Myocyte (in vitro differentiated cells): ENCODE data around the gene CARD6. TPM values are rescaled to one million over a fixed set of nuclear protein-coding genes. Genes with fewer than 3 reads are reported as not detected.
A peak's percentile ranks its signal among the peaks of the same experiment; 100 is the strongest.
"Not testable (repeated sequence)": the region's sequence is repeated elsewhere in the genome, so short reads cannot be mapped to it uniquely, and the experiment has no call there.

ENCODE experiments used
- DNase-seq: peaks from one replicate; pipeline ENCODE4 v3.0.0-alpha.2; 2012; ENCODE audit warnings: low read depth
- polyA plus RNA-seq: library from polyadenylated mRNA; unstranded; fragments of >200 nt; gene quantifications from one replicate; pipeline ENCODE4 v1.2.1, GENCODE V29; 2012; ENCODE audit warnings: missing spikeins
- total RNA-seq: library from RNA; depleted of rRNA; stranded (reverse); fragments of >200 nt; gene quantifications from 2 replicates; pipeline ENCODE4 v1.2.3, GENCODE V29; 2014

Gene CARD6
- 4.7 and 4.8 TPM in 2 replicates for total RNA-seq
- 2.1 TPM for polyA plus RNA-seq

GRCh38 chr5:40841068-40841805, at the start of gene CARD6:
TSS of gene CARD6 (plus strand) at chr5:40841367. CDS start at chr5:40841383, 16 bp downstream.
- peak; percentile 51 for DNase-seq

GRCh38 chr5:40791715-40792139, 49.4 kb upstream of the CARD6 start:
- no peak for DNase-seq

GRCh38 chr5:40792691-40793090, 48.5 kb upstream of the CARD6 start:
- not testable (repeated sequence) for DNase-seq

GRCh38 chr5:40794340-40794739, 46.8 kb upstream of the CARD6 start:
- not testable (repeated sequence) for DNase-seq

GRCh38 chr5:40794877-40795276, 46.3 kb upstream of the CARD6 start:
- not testable (repeated sequence) for DNase-seq

- DNase-seq: no peak
Observed at GRCh38 chr5:40796487-40796889, 44.7 kb upstream of the CARD6 start.

- peak; percentile 65 for DNase-seq
Observed at GRCh38 chr5:40797273-40798011, 43.7 kb upstream of the CARD6 start.

- peak; percentile 88 for DNase-seq
Observed at GRCh38 chr5:40798012-40798800, 43.0 kb upstream of the CARD6 start, which contains the start of gene PRKAA1. TSS of gene PRKAA1 (minus strand) at chr5:40798374. CDS start at chr5:40798189, 185 bp downstream.

GRCh38 chr5:40798801-40799210, 42.4 kb upstream of the CARD6 start:
- DNase-seq: no peak

- no peak for DNase-seq
Observed at GRCh38 chr5:40799258-40799657, 41.9 kb upstream of the CARD6 start.

- DNase-seq: no peak
Observed at GRCh38 chr5:40801771-40802562, 39.2 kb upstream of the CARD6 start.

GRCh38 chr5:40812125-40812524, 29.0 kb upstream of the CARD6 start:
- no peak for DNase-seq

- no peak for DNase-seq
Observed at GRCh38 chr5:40813698-40814281, 27.4 kb upstream of the CARD6 start.

- DNase-seq: no peak
Observed at GRCh38 chr5:40823459-40823858, 17.7 kb upstream of the CARD6 start.

- DNase-seq: not testable (repeated sequence)
Observed at GRCh38 chr5:40825461-40826043, 15.6 kb upstream of the CARD6 start.

- DNase-seq: no peak
Observed at GRCh38 chr5:40826489-40827187, 14.5 kb upstream of the CARD6 start.

- no peak for DNase-seq
Observed at GRCh38 chr5:40827188-40827977, 13.8 kb upstream of the CARD6 start.

GRCh38 chr5:40828021-40828631, 13.0 kb upstream of the CARD6 start:
- no peak for DNase-seq
